ENCODE measurements around the gene CACUL1.
"Not testable (repeated sequence)": the region's sequence is repeated elsewhere in the genome, so short reads cannot be mapped to it uniquely, and the experiment has no call there.

Gene CACUL1

DNA sequence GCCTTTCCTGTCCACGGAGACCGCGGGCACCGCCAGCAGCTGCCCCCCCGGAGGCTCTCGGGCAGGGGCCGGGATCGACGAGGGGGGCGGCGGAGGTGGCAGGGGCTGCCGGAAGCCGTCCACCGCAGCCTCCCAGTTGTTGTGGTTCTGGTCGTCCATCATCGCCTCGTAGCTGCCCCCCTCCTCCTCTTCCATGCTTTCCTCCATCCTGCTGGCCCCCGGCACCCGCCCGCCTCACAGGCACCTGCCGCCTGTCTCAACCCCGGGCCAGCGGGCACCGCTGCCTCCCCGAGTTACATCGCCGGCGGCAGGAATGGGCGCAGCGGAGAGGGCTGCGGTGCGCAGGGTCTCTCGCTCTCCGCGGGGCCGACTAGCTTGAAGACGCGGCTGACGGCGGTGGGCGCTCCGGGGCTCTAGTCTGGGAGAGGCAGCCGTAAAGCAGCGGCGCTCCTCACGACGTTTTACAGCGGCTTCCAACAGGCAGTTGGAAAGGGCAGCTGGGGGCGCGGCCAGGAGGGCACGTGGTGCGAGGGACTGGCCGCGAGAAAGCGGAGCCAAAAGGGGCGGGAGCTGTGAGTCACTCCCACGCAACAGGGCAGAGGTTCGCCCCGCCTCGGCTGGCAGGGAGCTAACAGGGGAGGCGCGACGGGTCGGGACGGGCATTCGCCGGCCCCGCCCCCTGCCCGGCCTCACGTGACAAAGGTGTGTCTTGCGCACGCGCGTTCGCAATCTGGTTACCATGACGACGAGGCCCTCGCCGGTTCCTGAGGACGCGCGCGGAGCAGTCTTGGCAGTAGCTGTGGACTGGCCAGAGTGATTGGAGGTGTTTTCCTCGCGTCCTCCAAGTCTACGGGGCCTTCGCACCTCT lies at the start of gene CACUL1:
Gene CACUL1, minus strand, starts transcription at position 415 of the 868 bp plus-strand sequence. Its CDS starts 208 bp downstream, at position 207.
- in situ Hi-C loops (cut with HindIII; ENCODE audit: low pct_unique_long_range_greater_than_20kb, low sequenced_read_pairs): no loop called here
- TF ChIP-seq JUND (IDR thresholded peaks at IDR 0.05; ENCODE audit: low read depth): no peak

DNA sequence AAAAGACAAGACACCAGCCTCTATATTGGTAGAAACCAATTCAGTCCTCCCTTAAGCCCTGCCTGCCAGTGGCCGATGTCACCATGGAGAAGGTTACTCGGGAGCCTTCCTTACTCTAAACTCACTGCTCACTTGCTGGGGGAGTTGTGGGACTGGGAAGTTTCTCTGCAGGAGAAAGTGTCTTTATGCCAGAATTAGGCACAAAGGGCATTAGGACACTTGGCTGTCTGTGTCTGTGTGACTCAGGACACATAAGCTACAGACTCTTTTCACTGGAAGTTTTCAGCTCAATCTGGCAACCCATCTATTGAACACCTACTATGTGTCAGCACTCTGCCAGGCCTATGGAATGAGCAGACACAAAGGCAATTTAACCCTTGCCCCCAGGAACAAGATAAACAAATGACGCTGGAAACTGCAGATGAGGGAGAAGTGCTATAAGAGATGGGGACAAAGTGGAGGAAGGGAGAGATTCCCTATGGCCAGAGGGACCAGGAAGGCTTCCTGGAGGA lies 49.5 kb upstream of the CACUL1 start:
- in situ Hi-C loops (cut with HindIII; ENCODE audit: low pct_unique_long_range_greater_than_20kb, low sequenced_read_pairs): no loop called here
- no peak for TF ChIP-seq JUND (IDR thresholded peaks at IDR 0.05; ENCODE audit: low read depth)
- DNase-seq (ENCODE audit: low read depth in 1 of 2, low spot score in 1 of 2): no peak

More for the DNA sequence above, at the start of gene CACUL1:
- peak; percentile 88 to 99 for DNase-seq (ENCODE audit: low read depth in 1 of 2, low spot score in 1 of 2)

DNA sequence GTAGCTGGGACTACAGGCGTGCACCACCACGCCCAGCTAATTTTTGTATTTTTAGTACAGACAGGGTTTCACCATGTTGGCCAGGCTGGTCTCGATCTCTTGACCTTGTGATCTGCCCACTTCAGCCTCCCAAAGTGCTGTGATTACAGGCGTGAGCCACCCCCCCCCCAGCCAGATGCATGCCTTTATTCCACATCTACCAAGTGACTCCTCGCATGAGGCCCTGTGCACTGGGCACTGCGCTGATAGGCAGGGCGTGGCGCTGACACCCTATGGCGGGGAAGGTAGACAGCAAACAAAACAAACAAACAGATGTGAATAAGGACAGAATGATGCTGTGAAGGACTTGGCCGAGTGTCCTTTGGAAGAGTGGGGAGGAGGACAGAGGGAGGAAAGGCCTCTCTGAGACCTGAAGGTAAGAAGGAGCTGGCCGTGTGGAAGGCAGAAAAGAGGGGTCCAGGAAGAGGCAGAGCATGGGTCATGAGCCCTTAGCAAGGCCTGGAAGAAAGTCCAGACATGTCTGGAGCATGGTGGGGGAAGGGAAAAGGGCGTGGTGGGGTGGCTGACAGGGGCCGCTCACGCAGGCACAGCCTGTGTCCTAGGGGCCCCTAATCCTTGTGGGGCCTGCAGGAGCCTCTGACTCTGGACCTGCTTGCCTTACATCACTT lies 47.5 kb upstream of the CACUL1 start:
- no peak for DNase-seq (ENCODE audit: low read depth in 1 of 2, low spot score in 1 of 2)
- in situ Hi-C loops (cut with HindIII; ENCODE audit: low pct_unique_long_range_greater_than_20kb, low sequenced_read_pairs): no loop called here
- TF ChIP-seq JUND (IDR thresholded peaks at IDR 0.05; ENCODE audit: low read depth): no peak

DNA sequence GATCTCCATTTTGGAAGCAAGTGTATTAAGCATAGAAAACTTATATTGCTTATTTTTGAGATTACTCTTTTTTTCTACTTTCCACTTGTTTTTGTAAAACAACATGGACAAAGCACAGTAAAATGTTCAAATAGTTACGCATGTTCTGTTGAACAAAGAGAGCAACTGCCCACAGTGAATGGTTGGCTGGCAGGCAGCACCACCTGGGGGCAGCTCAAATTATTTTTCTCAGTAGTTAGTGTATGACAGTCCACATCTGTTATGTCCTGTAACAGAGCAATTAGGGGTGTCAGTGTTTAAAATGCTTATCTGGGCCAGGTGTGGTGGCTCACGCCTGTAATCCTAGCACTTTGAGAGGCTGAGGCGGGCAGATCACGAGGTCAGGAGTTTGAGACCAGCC lies 46.1 kb upstream of the CACUL1 start:
- in situ Hi-C loops (cut with HindIII; ENCODE audit: low pct_unique_long_range_greater_than_20kb, low sequenced_read_pairs): no loop called here
- TF ChIP-seq JUND (IDR thresholded peaks at IDR 0.05; ENCODE audit: low read depth): no peak
- DNase-seq (ENCODE audit: low read depth in 1 of 2, low spot score in 1 of 2): peak; percentile 10 to 49

DNA sequence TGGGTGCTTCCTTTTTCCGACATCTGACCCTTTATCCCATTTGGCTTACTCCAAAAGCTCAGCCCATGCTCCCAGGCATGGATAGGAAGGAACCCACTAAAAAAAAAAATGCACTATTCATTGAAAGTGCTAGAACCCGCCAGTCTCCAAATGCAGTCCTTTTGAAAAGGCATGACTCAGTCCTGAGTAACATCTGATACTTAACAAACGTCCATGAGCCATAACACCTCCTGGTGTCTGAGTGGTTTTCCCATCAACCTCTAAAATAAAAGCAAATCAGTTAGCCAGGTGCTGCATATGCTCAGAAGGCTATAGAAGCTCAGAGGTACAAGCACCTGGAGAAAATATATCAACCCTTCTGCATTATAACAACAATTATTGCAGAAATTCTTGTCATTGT lies 45.0 kb upstream of the CACUL1 start:
- no peak for DNase-seq (ENCODE audit: low read depth in 1 of 2, low spot score in 1 of 2)
- in situ Hi-C loops (cut with HindIII; ENCODE audit: low pct_unique_long_range_greater_than_20kb, low sequenced_read_pairs): no loop called here
- no peak for TF ChIP-seq JUND (IDR thresholded peaks at IDR 0.05; ENCODE audit: low read depth)

DNA sequence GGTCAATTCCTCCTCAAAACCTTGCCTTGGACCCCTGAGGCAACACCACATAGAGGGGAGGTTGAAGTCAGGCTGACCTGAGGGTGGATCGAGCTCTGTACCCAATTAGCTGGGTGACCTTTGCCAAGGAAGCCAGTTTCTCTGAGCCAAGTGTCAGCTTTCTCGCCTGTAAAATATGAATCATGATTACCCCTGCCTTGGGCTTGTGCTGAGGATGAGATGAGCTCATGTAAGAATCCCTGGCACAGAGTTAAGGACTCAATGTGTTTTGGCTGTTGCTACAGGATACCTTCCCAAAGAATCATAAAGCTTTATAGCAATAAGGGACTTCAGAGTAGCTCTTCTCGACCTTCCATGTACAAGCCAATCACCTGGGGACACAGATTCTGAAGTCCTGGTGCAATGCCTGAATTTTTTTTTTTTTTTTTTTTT lies 43.5 kb upstream of the CACUL1 start:
- peak in 1 of 2 experiments; percentile 33 for DNase-seq (ENCODE audit: low read depth in 1 of 2, low spot score in 1 of 2)
- in situ Hi-C loops (cut with HindIII; ENCODE audit: low pct_unique_long_range_greater_than_20kb, low sequenced_read_pairs): no loop called here

DNA sequence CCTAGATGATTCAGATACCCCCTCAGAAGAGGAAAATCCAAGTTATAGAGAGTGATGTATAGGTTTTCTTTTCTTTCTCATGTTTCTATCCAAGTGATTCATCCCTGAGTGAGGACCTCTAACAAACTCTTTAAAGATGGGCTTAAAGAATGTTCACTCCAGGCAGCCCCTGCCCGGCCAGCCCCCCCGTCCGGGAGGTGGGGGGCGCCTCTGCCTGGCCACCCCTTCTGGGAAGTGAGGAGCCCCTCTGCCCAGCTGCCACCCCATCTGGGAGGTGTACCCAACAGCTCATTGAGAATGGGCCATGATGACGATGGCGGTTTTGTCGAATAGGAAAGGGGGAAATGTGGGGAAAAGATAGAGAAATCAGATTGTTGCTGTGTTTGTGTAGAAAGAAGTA lies 40.2 kb upstream of the CACUL1 start:
- in situ Hi-C loops (cut with HindIII; ENCODE audit: low pct_unique_long_range_greater_than_20kb, low sequenced_read_pairs); DNase-seq (ENCODE audit: low read depth in 1 of 2, low spot score in 1 of 2): not testable (repeated sequence)

More for the DNA sequence above, 43.5 kb upstream of the CACUL1 start:
- TF ChIP-seq JUND (IDR thresholded peaks at IDR 0.05; ENCODE audit: low read depth): no peak

DNA sequence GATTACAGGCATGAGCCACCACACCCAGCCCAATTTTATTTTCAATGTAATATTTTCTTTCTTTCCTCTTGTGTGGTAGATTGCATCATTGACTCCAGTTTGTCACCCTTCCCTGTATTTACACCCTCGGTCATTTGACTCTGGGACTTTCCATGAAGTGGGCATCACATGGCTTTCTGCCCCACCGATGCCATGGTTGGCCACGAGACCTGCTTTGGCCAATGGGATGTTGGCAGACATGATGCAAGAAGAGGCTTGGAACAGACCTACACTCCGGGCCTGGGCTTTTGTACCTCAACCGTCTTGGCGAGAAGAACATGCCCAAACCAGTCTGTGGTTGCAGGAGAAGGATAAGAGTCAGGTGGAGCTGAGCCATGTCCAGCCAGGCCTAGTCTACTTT lies 38.8 kb upstream of the CACUL1 start:
- TF ChIP-seq JUND (IDR thresholded peaks at IDR 0.05; ENCODE audit: low read depth): no peak
- DNase-seq (ENCODE audit: low read depth in 1 of 2, low spot score in 1 of 2): no peak
- in situ Hi-C loops (cut with HindIII; ENCODE audit: low pct_unique_long_range_greater_than_20kb, low sequenced_read_pairs): no loop called here

DNA sequence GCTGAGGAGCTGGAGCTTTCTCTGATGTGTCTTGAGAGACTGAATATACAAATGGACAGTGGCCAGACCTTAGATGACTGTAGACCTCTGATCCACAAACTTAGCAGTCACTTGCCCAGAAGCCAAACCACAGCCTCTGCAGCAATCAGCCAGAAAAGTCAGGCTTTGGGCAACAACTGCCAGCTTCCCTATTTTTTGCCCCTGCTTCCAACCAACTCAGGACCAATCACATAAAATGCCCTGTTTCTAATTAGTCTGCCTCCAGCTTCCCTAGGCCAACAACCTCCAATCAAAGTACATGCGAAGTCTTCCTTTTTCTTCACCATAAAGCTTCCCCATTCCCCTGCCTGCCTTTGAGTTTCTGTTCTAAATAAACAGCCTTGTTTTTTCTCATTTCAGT lies 37.8 kb upstream of the CACUL1 start:
- TF ChIP-seq JUND (IDR thresholded peaks at IDR 0.05; ENCODE audit: low read depth): no peak
- no peak for DNase-seq (ENCODE audit: low read depth in 1 of 2, low spot score in 1 of 2)
- in situ Hi-C loops (cut with HindIII; ENCODE audit: low pct_unique_long_range_greater_than_20kb, low sequenced_read_pairs): no loop called here

DNA sequence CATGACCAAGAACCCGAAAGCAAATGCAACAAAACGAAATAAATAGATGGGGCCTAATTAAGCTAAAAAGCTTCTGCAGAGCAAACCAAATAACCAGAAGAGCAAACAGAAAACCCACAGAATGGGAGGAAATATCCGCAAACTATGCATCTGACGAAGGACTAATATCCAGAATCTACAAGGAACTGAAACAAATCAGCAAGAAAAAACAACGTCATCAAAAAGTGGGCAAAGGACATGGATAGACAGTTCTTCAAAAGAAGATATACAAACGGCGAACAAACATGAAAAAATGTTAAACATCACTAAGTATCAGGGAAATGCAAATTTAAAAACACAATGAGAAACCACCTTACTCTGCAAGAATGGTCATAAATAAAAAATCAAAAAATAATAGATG lies 35.3 kb upstream of the CACUL1 start:
- DNase-seq (ENCODE audit: low read depth in 1 of 2, low spot score in 1 of 2): no peak
- TF ChIP-seq JUND (IDR thresholded peaks at IDR 0.05; ENCODE audit: low read depth): no peak
- in situ Hi-C loops (cut with HindIII; ENCODE audit: low pct_unique_long_range_greater_than_20kb, low sequenced_read_pairs): no loop called here

DNA sequence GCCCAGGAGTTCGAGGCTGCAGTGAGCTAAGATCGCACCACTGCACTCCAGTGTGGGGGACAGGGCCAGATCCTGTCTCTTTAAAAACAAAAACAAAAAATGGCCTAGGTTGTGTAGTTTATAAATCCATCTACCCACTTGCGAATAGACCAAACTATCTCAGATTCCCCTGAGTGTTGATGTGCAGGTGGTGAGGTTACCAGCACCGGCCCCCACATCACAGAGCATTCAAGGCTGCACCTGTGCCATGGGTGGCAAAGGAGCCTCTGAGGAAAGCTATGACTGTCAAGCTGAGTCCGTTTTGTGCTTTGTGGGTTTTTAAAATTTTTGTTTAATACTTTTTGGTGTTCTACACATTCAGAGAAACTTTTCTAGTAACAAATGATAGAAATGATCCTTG lies 30.8 kb upstream of the CACUL1 start:
- DNase-seq (ENCODE audit: low read depth in 1 of 2, low spot score in 1 of 2): no peak
- in situ Hi-C loops (cut with HindIII; ENCODE audit: low pct_unique_long_range_greater_than_20kb, low sequenced_read_pairs): no loop called here
- no peak for TF ChIP-seq JUND (IDR thresholded peaks at IDR 0.05; ENCODE audit: low read depth)

DNA sequence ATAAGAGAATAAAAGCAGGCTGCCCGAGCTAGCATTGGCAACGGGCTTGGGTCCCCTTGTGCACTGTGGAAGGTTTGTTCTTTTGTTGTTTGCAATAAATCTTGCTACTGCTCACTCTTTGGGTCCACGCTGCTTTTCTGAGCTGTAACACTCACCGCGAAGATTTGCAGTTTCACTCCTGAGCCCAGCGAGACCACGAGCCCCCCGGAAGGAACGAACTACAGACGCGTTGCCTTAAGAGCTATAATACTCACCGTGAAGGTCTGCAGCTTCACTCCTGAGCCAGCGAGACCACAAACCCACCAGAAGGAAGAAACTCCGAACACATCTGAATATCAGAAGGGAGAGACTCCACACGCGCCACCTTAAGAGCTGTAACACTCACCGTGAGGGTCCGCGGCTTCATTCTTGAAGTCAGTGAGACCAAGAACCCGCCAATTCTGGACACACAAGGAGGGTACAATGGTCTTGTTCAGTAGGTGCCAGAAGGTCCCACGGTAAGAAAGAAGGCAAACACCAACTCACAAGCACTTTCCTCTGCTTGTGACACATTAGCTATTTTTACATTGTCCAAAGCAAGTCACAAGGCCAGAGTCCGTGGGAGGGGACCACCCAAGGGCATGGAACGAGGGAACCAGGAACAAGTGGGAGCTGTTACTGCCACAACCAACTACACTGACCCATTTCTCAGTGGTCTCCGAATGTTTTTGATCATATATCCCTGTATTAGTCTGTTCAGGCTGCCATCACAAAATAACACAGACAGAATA lies 29.2 kb upstream of the CACUL1 start:
- TF ChIP-seq JUND (IDR thresholded peaks at IDR 0.05; ENCODE audit: low read depth): no peak
- DNase-seq (ENCODE audit: low read depth in 1 of 2, low spot score in 1 of 2): no peak
- in situ Hi-C loops (cut with HindIII; ENCODE audit: low pct_unique_long_range_greater_than_20kb, low sequenced_read_pairs): no loop called here

DNA sequence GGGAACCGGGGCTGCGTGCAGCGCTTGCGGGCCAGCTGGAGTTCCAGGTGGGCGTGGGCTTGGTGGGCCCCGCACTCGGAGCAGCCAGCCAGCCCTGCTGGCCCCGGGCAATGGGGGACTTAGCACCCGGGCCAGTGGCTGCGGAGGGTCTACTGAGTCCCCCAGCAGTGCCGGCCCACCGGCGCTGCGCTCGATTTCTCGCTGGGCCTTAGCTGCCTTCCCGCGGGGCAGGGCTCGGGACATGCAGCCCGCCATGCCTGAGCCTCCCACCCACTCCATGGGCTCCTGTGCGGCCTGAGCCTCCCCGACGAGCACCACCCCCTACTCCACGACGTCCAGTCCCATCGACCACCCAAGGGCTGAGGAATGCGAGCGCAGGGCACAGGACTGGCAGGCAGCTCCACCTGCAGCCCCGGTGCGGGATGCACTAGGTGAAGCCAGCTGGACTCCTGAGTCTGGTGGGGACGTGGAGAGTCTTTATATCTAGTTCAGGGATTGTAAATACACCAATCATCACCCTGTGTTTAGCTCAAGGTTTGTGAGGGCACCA lies 28.2 kb upstream of the CACUL1 start:
- DNase-seq (ENCODE audit: low read depth in 1 of 2, low spot score in 1 of 2); in situ Hi-C loops (cut with HindIII; ENCODE audit: low pct_unique_long_range_greater_than_20kb, low sequenced_read_pairs): not testable (repeated sequence)
